A549 treated with Mapracorat at 1 μM for 4 hours (cell line): ENCODE measurements around the gene IL36A. TPM values are rescaled to one million over a fixed set of nuclear protein-coding genes. Genes with fewer than 3 reads are reported as not detected.

Source experiments
- total RNA-seq: library from RNA; stranded (reverse); fragments of 200-300 nt; extraction: Qiagen RNA extraction; gene quantifications from 5 replicates; pipeline ENCODE4 v1.2.3, GENCODE V29; 2022

IL36A gene
- not detected in 5 replicates for total RNA-seq

GRCh38 chr2:113005030-113005509 lies at the start of gene IL36A:
Gene IL36A (plus strand): TSS chr2:113005459. CDS start chr2:113005872, 413 bp downstream.

GRCh38 chr2:112977559-112978056 lies 27.7 kb upstream of the IL36A start, which contains the start of gene IL36G:
Gene IL36G (plus strand): TSS chr2:112978006. CDS start chr2:112978639, 633 bp downstream.

GRCh38 chr2:113052396-113052917 lies 47.2 kb downstream of the IL36A start, which contains the start of gene IL36B:
Gene IL36B (minus strand): TSS chr2:113052867.

Other genes starting within 250 kb of the IL36A start
- gene CKAP2L, start 240.8 kb upstream of the IL36A start, total RNA-seq, result 12.1 to 16.9 TPM (median 15.1 TPM) in 5 replicates
- 0.14 to 0.28 TPM (median 0.21 TPM) in 5 replicates for gene IL1A, start 221.0 kb upstream of the IL36A start, total RNA-seq
- gene IL1B, start 168.7 kb upstream of the IL36A start, total RNA-seq, result 0.13 to 0.17 TPM (median 0.14 TPM) in 4 of 5 replicates, not detected in the other
- gene IL37, start 94.3 kb upstream of the IL36A start, total RNA-seq, result not detected in 5 replicates
- not detected in 5 replicates for gene IL36G, start 27.5 kb upstream of the IL36A start, total RNA-seq
- 0.15 to 0.34 TPM (median 0.17 TPM) in 3 of 5 replicates, not detected in the others for gene IL36B, start 47.4 kb downstream of the IL36A start, total RNA-seq
- 0.07 to 0.21 TPM in 2 of 5 replicates, not detected in the others for gene IL36RN, start 53.7 kb downstream of the IL36A start, total RNA-seq
- not detected in 5 replicates for gene IL1F10, start 62.5 kb downstream of the IL36A start, total RNA-seq
- 0.13 to 0.53 TPM (median 0.37 TPM) in 5 replicates for gene IL1RN, start 122.1 kb downstream of the IL36A start, total RNA-seq
- 10.4 to 14.6 TPM (median 12.8 TPM) in 5 replicates for gene PSD4, start 168.5 kb downstream of the IL36A start, total RNA-seq